ENCODE measurements around the gene PIEZO2. TPM values are rescaled to one million over a fixed set of nuclear protein-coding genes. Genes with fewer than 3 reads are reported as not detected.
"Not testable (repeated sequence)": the region's sequence is repeated elsewhere in the genome, so short reads cannot be mapped to it uniquely, and the experiment has no call there.

PIEZO2 gene
- total RNA-seq, 1 donor from 2014 or later: 27.7 TPM

DNA sequence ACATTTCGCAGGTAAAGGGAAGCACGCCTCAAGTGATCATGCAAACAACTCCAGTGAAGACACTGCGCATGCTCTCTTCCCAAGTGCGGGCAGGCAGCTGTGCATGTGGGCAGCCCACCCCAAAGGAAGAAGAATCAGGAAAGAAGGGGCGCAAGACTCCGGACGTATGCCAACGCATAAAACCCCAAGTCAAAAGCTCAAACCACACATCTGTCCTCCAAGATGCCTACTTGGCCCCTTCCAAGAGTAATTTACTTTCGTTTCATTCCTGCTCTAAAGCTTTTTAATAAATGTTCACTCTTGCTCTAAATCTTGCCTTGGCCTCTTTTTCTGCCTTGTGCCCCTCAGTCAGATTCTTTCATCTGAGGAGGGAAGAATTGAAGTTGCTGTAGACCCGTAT lies 254.9 kb downstream of the PIEZO2 start:
- no peak for DNase-seq

- DNase-seq: no peak
Measured at GRCh38 chr18:10893761-10894160, 255.6 kb downstream of the PIEZO2 start.

DNA sequence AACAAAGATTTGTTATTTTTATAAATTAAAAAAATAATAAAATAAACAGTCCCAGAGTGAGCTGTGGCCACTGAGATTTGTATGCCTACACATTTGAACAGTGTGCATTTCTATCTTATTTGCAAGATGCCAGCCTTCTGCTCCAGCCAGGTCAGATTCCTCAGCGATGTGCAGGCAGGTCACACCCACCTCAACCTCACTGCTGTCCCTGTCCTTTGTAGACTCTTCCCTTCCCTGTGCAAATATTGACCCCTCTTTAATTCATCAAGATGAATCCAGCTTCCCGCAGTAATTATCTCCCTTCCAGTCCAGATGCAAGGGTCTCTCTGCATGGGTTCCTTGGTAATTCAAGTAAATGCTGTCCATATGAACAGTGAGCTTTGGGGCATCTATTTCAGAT lies 256.2 kb downstream of the PIEZO2 start:
- no peak for DNase-seq

- no peak for DNase-seq
Measured at GRCh38 chr18:10892786-10893185, 256.6 kb downstream of the PIEZO2 start.

DNA sequence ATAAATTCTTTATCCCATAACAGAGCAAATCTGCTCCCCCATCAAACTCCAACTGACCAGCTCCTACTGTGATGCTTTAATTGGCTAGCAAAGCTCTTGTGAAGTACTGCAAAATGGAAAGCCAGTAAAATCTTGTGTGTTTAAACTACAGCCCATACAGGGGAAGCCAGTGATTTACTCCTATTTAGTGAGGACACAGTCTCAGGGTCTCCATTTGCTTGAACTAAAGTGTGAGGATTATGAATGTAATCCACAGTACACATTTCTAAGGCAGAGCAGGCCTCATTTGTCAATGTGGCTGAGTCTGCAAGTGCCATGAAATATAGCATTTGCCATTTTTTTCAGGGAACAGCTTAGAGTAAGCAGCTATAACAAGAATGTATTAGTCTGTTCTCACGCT lies 259.3 kb downstream of the PIEZO2 start:
- DNase-seq: no peak

DNA sequence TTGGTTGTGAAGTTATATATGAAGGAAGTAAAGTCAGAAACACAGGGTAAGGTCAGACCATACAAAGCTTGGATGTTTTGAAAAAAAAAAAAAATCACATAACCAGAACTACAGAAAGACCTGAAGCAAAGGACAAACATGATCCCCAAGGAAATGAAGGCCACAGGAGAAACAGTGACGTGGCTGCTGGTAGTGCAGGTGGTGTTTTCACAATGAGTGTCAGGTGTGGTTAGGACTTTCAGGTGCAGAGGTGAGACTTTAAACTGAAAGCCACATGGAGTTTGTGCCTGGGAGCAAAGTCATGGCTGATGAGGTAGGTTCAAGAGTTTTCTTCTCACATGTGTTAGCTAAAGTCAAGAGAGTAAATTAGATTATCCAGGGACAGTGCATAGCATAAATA lies 270.7 kb downstream of the PIEZO2 start:
- DNase-seq: no peak

DNA sequence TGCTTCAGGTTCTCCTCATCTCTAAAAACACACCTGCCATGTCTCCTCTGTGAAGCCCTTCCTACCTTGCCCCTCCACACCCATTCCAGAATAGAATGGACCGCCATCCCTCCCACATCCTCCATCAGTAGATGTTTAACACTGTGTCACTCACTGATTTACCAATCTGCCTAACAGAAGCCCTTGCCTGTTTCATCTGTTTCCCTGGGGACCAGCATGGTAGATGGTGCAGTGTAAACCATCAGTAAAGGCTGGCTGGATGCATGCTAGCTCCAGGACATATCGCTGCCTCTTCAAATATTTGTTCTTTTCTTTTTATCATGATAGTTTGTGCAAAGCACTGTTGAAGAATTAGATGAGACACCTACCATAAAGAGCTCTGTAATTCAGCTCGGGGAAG lies 271.4 kb downstream of the PIEZO2 start:
- DNase-seq: no peak

- DNase-seq: no peak
Measured at GRCh38 chr18:10875811-10876210, 273.6 kb downstream of the PIEZO2 start.

DNA sequence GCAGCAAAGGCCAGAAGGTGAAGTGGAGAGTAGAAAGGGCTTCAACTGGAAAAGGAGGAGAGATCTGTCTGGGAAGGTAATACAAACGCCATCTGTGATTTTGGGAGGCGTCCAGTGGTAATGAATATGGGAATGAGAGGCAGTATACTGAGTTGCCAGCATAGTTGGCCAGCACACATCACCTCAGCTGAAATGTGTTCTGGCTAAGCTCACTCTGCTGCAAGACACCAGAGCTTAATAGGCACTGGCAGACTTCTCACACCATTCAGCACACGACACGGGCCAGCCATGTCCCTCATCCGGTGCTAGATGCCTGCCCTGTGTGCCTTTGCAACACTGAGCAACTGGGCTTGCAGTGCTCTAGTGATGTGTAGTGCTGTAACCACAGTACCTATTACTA lies 277.1 kb downstream of the PIEZO2 start:
- DNase-seq: peak; percentile 80

GRCh38 chr18:10864722-10865121 lies 284.6 kb downstream of the PIEZO2 start:
- DNase-seq: no peak

DNA sequence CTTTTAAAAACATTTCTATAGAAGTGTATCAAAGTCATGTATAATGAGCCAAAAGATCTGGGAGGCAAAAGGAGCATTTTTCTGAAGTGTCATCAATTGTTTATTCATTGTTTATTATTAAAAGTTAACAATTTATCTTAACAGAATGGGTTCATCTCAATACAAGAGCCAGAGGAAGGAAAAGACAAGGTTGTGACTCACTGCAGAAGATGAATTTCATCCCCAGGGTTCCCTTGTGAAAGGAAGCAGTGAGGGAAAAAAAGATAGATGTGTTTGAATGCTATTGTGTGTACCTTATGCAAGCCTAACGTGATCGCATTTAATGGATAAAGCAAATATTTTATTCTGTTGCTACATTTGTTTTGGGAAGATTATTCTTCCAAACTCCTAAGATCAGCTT lies 286.3 kb downstream of the PIEZO2 start:
- DNase-seq: no peak

- peak; percentile 45 for DNase-seq
Measured at GRCh38 chr18:10860928-10861327, 288.4 kb downstream of the PIEZO2 start.

DNA sequence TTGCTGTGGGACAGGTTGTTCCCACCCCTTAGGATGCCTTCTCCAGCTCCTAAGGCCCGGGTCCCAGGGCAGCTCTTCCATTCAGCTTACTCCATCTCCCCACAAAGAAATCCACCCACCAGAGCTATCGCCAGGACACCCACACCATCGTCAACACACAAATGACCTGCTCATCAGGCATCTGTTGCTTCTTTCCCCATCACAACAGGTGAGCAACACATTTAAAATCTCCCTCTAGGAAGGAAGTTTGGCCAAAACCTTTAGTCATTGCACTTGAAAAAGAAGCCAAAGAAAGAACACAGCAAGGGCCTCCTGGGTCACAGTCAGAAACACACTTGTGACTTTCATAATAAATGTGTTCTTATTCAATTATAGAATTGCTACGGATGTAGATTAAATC lies 289.0 kb downstream of the PIEZO2 start:
- DNase-seq: peak; percentile 28

- no peak for DNase-seq
Measured at GRCh38 chr18:10858477-10858876, 290.9 kb downstream of the PIEZO2 start.

- DNase-seq: no peak
Measured at GRCh38 chr18:10856132-10856531, 293.2 kb downstream of the PIEZO2 start.

DNA sequence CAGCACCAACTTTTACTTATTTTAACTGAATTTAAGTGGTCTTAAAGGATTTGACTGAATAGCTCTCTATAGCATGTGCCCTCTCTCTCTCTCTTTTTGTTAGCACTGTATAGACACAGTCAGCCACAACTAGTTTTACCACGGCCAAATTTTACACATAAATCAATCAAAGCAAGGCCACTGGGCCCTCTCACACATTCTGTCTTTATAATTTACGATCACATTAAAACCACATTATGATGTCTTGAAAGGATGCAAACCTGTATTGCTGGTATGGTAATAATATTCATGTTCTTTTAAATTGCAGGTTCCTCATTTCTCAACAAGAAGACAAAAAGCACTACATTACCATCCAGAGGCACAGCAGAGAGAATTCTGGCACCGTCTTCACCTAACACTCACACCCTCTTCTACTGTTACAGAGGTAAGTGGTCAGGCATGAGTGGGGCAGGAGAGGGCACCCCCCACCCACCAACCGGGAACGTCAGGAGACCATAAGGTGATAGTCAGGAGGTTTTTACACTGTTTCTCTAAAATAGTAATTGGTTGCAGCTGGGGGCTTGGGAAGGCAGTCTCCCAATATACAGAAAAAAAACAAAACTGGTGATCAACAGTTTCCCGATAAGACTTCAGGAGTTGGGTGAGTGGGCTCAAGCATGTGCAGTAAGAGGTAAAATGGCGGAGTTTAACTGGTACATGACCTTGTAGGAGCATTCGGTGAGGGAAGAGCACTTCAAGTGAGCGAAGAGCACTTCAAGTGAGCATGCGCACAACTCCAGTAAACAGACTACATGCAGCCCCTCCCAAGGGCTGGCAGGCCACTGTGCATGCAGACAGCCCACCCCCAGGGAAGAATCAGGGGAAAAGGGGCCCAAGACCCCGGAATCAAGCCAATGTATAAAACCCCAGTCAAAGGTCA lies 296.7 kb downstream of the PIEZO2 start:
- DNase-seq: no peak

DNA sequence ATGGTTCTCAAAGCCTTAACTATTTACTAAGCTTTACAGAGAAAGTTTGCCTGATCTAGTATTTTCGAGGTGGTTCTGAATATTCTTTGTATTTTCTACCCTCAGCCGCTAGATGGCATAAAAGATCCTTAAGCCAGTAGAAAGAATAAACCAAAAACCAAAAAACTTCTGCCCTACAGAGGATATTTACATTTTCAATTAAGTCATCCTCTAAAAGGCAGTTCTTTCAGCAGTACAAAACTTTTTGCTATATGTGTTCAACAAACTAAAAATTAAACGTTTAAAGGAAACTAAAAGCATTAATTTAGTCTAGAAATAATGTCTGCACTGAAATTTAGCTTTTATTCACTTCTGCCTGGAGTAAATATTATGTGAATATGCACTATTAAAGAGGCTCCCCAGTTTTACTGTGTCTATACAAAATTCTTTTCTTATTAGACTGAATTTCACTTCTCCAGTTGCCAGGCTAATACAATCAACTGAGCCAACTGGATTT lies 297.5 kb downstream of the PIEZO2 start:
- peak; percentile 87 for DNase-seq

DNA sequence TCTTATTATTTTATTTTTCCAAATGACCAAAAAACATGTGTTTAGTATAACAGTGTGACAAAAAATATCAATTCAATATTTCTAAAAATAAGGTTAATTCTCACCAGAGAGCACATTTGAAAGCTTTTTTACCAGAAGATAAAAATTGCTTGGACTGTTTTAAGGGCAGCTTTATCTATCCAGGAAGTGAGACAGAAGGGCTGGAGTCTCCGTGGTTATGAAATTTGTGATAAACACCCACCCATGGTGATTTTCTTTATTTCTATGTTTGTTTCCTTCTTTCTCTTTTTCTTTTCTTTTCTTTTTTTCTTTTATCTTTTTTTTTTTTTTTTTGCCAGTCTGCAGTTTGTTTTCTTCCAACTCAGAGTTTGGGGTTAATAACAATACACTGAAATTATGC lies 298.5 kb downstream of the PIEZO2 start:
- DNase-seq: no peak

DNA sequence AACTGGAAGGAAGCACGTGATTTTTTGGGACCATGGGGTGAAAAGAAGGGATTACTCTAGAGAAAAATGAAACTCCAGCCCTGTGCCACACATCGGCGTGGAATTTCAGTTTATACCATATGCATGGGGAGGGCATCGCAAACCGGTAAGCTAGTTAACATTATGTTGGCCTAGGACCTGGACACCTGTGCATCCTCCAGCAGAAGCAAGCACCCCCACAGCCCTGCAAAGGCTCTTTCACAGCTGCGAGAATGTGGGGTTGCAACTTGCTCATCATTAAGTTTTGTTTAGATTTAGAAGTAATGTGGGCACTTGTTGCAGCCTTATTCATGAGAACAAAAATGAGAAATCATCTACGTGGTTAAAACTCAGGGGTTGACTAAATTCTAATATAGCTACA lies 299.2 kb downstream of the PIEZO2 start:
- DNase-seq: no peak

DNA sequence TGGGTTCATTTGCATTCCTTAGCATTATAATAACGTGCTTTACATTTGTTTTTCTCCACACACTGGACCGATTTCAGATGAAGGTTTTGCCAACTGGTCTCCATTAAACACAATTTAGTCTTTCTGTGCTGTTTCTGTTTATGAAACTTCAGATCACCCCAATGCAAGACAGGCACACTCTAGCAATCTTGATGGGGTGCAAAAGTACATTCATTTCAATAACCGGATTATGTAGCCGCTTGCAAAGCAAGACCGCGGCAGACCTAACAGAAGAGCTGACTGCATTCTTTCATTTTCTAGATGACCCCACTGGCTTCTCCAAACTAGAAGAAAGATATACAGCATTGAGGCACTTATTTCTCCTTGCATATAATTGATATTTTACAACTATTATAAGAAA lies 301.5 kb downstream of the PIEZO2 start:
- no peak for DNase-seq

GRCh38 chr18:10847408-10847790 lies 302.0 kb downstream of the PIEZO2 start:
- no peak for DNase-seq

DNA sequence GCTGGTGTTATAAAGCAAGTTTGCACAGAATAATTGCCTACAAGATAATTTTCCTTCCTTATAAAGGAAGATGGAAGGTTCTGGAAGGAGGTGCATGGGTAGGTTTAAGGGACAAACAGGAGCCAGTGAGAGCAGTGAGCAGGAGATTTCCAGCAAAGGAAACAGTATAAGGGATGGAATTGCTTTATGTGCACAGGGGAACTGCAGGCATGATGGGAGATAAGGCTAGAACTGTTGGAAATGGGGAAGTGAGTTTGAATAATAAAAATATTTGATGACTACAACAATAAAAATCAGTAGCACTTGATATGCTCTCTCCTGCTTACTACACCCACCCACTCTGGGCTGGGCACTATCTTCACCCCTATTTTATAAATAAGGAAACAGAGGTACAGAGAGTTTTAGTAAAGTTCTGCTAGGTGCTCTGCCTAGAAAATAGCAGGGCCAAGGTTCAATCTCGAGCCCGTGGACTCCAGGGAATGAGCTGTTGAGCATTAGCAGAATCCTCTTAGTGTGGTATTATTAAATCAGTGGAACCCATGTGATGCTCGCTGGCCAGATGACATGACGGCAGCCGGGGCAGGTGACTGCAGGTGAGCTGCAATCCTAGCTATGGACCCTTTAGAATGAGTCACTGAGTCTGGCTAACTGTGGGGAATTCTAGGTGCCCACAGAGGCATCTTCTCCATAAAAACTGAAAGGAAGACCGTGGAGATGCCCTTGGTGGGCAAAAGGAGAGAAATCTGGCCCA lies 302.5 kb downstream of the PIEZO2 start:
- DNase-seq: no peak

- DNase-seq: not testable (repeated sequence)
Measured at GRCh38 chr18:10846035-10846434, 303.3 kb downstream of the PIEZO2 start.
